Measurements from ENCODE around the gene QPCT. TPM values are rescaled to one million over a fixed set of nuclear protein-coding genes. Genes with fewer than 3 reads are reported as not detected.

The QPCT gene
- total RNA-seq, 1 experiment from 2014 or later = not detected

GRCh38 chr2:37349231-37349860 is 4.9 kb downstream of the QPCT start:
- H2BK15ac ChIP-seq (ENCODE audit: low read depth, low read length) = no peak overlapping the region
- no peak overlapping the region for H3K9ac ChIP-seq (ENCODE audit: extremely low read depth, insufficient read length, low read length)
- no peak overlapping the region for H2BK5ac ChIP-seq (ENCODE audit: insufficient read length, low read length)
- peaks cover 7% of the 10 kb centered on the region; the same call in 1 of the 2 replicates for H3K4me1 ChIP-seq (ENCODE audit: insufficient read depth, low read length)
- no peak overlapping the region for H2AFZ ChIP-seq (ENCODE audit: low read length)
- H3K18ac ChIP-seq (ENCODE audit: insufficient read length, low read depth, low read length) = no peak overlapping the region
- Mint-ChIP-seq H3K36me3 (ENCODE audit: insufficient read depth in 1 of 3, low read depth in 3 of 3) (no peaks in the 10 kb centered on the region; a peak in 1 of 7 replicates), H3K4me1 (peaks cover 23 to 26% of the 10 kb centered on the region in 2 experiments), H3K27me3 (ENCODE audit: low read depth) (no peaks in the 10 kb centered on the region; the same call in 1 of the 2 replicates), H3K4me3 (no peak overlapping the region), H3K27ac (peak overlapping the region in 2 of 3 experiments; percentile 80 to 90; a peak in 5 of 7 replicates), H3K9me3 (no peaks in the 10 kb centered on the region)
- no peak overlapping the region for H3K4me2 ChIP-seq (ENCODE audit: insufficient read depth, insufficient read length, low read length)
- no peak overlapping the region for H2BK12ac ChIP-seq (ENCODE audit: insufficient read length, low read depth, low read length)
- H2BK20ac ChIP-seq (ENCODE audit: low read depth, low read length, poor library complexity, severe bottlenecking) = no peak overlapping the region
- H3K27ac ChIP-seq (ENCODE audit: insufficient read length, low read depth, low read length) = no peak overlapping the region
- no peak overlapping the region for H4K5ac ChIP-seq (ENCODE audit: insufficient read length, low read depth, low read length)
- no peak overlapping the region for H4K8ac ChIP-seq (replicated peaks; ENCODE audit: insufficient read length, low read depth, low read length)
- H4K20me1 ChIP-seq (ENCODE audit: control insufficient read depth, insufficient read depth, insufficient read length) = no peaks in the 10 kb centered on the region
- no peaks in the 10 kb centered on the region for H3K79me2 ChIP-seq (ENCODE audit: insufficient read depth, low read length)
- H3K9me3 ChIP-seq (ENCODE audit: control insufficient read depth, low read depth, low read length) = no peaks in the 10 kb centered on the region
- H2BK120ac ChIP-seq (ENCODE audit: low read depth, low read length, poor library complexity, severe bottlenecking) = no peak overlapping the region
- no peak overlapping the region for H3K56ac ChIP-seq (ENCODE audit: insufficient read length, low read depth, low read length)
- no peak overlapping the region for H4K91ac ChIP-seq (ENCODE audit: insufficient read length, low read depth, low read length)
- no peak overlapping the region for H3K4ac ChIP-seq (ENCODE audit: low read depth, low read length)
- H3K79me1 ChIP-seq (ENCODE audit: insufficient read depth, low read depth, low read length, poor library complexity, severe bottlenecking) = no peaks in the 10 kb centered on the region
- H3K14ac ChIP-seq (ENCODE audit: insufficient read depth, low read length) = peak overlapping the region; percentile 55; the same call in 1 of the 2 replicates
- H3K23ac ChIP-seq (ENCODE audit: insufficient read length, low read depth, low read length) = no peak overlapping the region
- H3K23me2 ChIP-seq (ENCODE audit: insufficient read length, low read depth, low read length, poor library complexity, severe bottlenecking) = no peaks in the 10 kb centered on the region
- DNase-seq = no peak
- no peak overlapping the region for H2AK5ac ChIP-seq (ENCODE audit: insufficient read length, low read length)
- no CpG with 5 or more reads among the region's 3 CpGs for WGBS (ENCODE audit: extremely low coverage, insufficient read length, low lambda C conversion rate)
- H3K27me3 ChIP-seq (ENCODE audit: insufficient read depth, low read length) = no peaks in the 10 kb centered on the region
- H3T11ph ChIP-seq (ENCODE audit: low read length) = no peak overlapping the region
- TF ChIP-seq CTCF (conservative IDR thresholded peaks at IDR 0.05) = no peak

Data from H9 (cell line).